GM18502 (cell line): ENCODE measurements around the gene ITGAE.

Experiments used
- ATAC-seq: cut with Tn5 transposase; IDR thresholded peaks from one replicate; pipeline ENCODE4 v1.9.1; 2021; ENCODE audit warnings: mild to moderate bottlenecking; ENCODE audit not compliant: unreplicated experiment, poor library complexity

ITGAE gene

GRCh38 chr17:3817851-3818605 lies 17.0 kb upstream of the ITGAE start:
- no peak for ATAC-seq

GRCh38 chr17:3815925-3816324 lies 14.9 kb upstream of the ITGAE start:
- ATAC-seq = no peak

GRCh38 chr17:3815122-3815521 lies 14.1 kb upstream of the ITGAE start:
- ATAC-seq = no peak

- no peak for ATAC-seq
These were observed 13.4 kb upstream of the ITGAE start for GRCh38 chr17:3814361-3814760.

GRCh38 chr17:3813171-3813570 lies 12.2 kb upstream of the ITGAE start:
- no peak for ATAC-seq

GRCh38 chr17:3812771-3813170 lies 11.8 kb upstream of the ITGAE start:
- ATAC-seq = no peak

- no peak for ATAC-seq
These were observed 11.3 kb upstream of the ITGAE start for GRCh38 chr17:3812284-3812683.

GRCh38 chr17:3810019-3810418 lies 9.0 kb upstream of the ITGAE start:
- ATAC-seq = no peak

GRCh38 chr17:3809135-3809534 lies 8.1 kb upstream of the ITGAE start:
- no peak for ATAC-seq

GRCh38 chr17:3808701-3809100 lies 7.7 kb upstream of the ITGAE start:
- ATAC-seq = no peak

GRCh38 chr17:3805581-3805980 lies 4.6 kb upstream of the ITGAE start:
- ATAC-seq = no peak

GRCh38 chr17:3804503-3804931 lies 3.5 kb upstream of the ITGAE start:
- ATAC-seq = peak; percentile 72

GRCh38 chr17:3803308-3803640 lies 2.3 kb upstream of the ITGAE start:
- no peak for ATAC-seq

GRCh38 chr17:3802461-3803307 lies 1.7 kb upstream of the ITGAE start:
- ATAC-seq = no peak

- ATAC-seq = no peak
These were observed 804 bp upstream of the ITGAE start for GRCh38 chr17:3801792-3802191.

GRCh38 chr17:3801347-3801746 lies 359 bp upstream of the ITGAE start:
- no peak for ATAC-seq

GRCh38 chr17:3799181-3799945 lies 1.6 kb downstream of the ITGAE start:
- no peak for ATAC-seq

GRCh38 chr17:3798273-3799180 lies 2.5 kb downstream of the ITGAE start:
- ATAC-seq = no peak

- ATAC-seq = peak; percentile 37
These were observed 4.2 kb downstream of the ITGAE start for GRCh38 chr17:3796822-3797170.
